GM21576 (cell line): ENCODE measurements around the gene SLC25A53.
"Not testable (repeated sequence)": the region's sequence is repeated elsewhere in the genome, so short reads cannot be mapped to it uniquely, and the experiment has no call there.

Experiments used
- ATAC-seq: cut with Tn5 transposase; IDR thresholded peaks from one replicate; pipeline ENCODE4 v1.9.1; 2021; ENCODE audit warnings: mild to moderate bottlenecking, moderate library complexity; ENCODE audit not compliant: unreplicated experiment

Gene SLC25A53

DNA sequence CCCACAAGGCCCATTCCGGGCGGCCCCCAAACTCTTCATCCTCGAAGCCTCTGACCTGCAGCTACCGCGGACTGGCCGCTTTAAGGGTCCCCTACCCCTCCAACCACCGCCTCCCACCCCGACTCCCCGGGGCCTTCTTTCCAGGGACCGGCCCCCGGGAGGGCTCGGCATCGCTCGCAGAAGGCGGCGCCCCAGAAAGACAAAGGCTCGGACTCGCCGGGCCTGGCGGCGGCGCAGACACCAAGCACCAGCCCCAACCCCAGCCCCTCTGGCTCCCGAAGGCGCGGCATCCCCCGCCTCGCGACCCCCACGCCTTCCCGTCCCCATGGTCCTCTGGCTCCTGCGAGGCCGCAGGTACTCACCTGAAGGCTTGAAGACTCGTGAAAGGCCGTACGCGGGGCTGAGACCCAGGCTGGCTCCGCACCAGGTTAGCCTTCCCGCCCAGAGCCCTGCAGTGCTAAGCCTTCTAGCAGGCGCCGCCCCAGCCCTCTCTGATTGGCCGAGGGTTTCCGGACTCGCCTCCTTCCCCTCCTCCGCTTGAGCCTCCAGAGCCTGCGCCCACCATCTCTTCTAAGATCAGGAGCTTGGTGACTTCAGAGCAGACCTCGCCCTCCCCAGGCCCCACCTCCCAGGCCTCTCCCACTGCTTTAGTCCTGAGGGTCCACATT, 80.9 kb downstream of the SLC25A53 start, which contains the start of gene TMSB15C:
Gene TMSB15C, minus strand, starts transcription at position 459 of the 668 bp plus-strand sequence.
- ATAC-seq, result peak; percentile 93

DNA sequence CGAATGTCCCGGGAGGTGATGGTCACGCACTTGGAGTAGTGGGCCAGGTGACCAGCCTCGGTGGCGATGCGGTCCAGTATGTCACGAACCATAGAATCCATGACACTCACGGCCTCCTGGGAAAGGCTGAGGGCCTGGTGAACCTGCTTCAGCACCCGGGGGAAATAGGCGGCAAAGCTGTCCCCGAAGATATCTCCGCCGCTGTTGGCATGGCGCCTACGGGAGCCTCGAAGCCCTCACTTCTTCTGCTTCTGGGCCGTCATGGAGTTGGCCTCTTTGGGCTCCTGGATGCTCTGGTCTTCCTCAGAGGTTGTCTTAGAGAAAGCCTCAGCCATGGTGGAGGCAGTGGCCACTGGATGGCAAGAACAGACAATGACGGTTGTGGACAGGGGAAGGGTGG, 94.2 kb downstream of the SLC25A53 start:
- ATAC-seq, result not testable (repeated sequence)

DNA sequence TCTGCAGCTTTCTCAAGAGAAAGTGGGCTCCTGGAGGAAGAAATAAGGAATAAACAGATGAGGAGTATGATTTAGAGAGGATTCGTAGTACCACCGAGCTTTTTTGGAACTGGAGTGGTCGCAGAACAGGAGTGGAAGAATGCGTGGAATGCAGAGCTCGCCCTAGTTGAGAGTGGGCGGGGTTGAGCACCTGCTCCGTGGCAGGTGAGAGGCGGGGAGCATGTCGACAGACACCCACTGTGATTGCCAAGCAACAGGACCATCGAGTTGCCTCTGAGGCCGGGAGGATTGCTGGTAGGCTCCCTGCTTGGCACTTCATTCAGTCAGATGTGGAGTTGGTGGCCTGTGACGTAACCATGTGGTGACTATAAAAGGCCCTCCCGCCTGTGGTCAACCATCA, 101.9 kb downstream of the SLC25A53 start:
- ATAC-seq, result not testable (repeated sequence)
